Sigmoid colon (tissue), 7 donors: Measurements from ENCODE around the gene CAMTA1. TPM values are rescaled to one million over a fixed set of nuclear protein-coding genes. Genes with fewer than 3 reads are reported as not detected.

ENCODE experiments used
- DNase-seq: peaks from one replicate; pipeline ENCODE4 v3.0.0-alpha.2; 2019
- H3K27ac ChIP-seq, 4 donors: fragments of 200-600 bp; sonication (generic); one replicate each; pipeline ENCODE4 v1.5.1; 2016 to 2019; ENCODE audit warnings: mild to moderate bottlenecking in 1 of 4
- H3K27me3 ChIP-seq, 3 donors: fragments of 200-600 bp; sonication (generic); one replicate each; pipeline ENCODE4 v1.5.1; 2019; ENCODE audit warnings: mild to moderate bottlenecking in 1 of 3
- H3K36me3 ChIP-seq, 4 donors: fragments of 200-600 bp; sonication (generic); one replicate each; pipeline ENCODE4 v1.5.1; 2016 to 2019
- H3K4me1 ChIP-seq, 4 donors: fragments of 200-600 bp; sonication (generic); one replicate each; pipeline ENCODE4 v1.5.1; 2017 to 2019
- H3K4me3 ChIP-seq, 4 donors: fragments of 200-600 bp; sonication (generic); one replicate each; pipeline ENCODE4 v1.5.1; 2017 to 2019; ENCODE audit warnings: mild to moderate bottlenecking in 2 of 4, moderate library complexity in 1 of 4
- H3K9me3 ChIP-seq, 4 donors: fragments of 200-600 bp in 3 of 4; sonication (generic) in 3 of 4; one replicate each; pipeline versions ENCODE4 v1.5.1 to v1.6.1; 2013 to 2019
- EP300 ChIP-seq, 4 donors: sonication (generic); formaldehyde crosslinking; IDR thresholded peaks; one replicate each; pipeline ENCODE4 v1.6.1; 2017; ENCODE audit warnings: antibody characterized with exemption in 4 of 4
- POLR2A ChIP-seq, 2 donors: fragments of 450-650 bp; IDR thresholded peaks; one replicate each; pipeline ENCODE4 v1.6.1; 2016; ENCODE audit warnings: antibody characterized with exemption in 2 of 2, mild to moderate bottlenecking in 2 of 2, moderate library complexity in 2 of 2
- POLR2AphosphoS5 ChIP-seq, 4 donors: sonication (generic); formaldehyde crosslinking; IDR thresholded peaks; one replicate each; pipeline ENCODE4 v1.6.1; 2017; ENCODE audit warnings: antibody characterized with exemption in 4 of 4
- WGBS, 2 donors: extraction: QIAGEN DNeasy Blood & Tissue Kit; methylation state at CpG; one replicate each; pipeline ENCODE4 v1.1.7; 2013; 5-methylcytosine and 5-hydroxymethylcytosine counted together
- intact Hi-C: fragments of 100-400 bp; cut with DNase I; formaldehyde crosslinking; loops from one replicate; pipeline ENCODE4 v1.15.1; 2023
- polyA plus RNA-seq, 3 donors: library from polyadenylated mRNA; stranded (reverse); fragments of 200-250 nt; gene quantifications; one replicate each; pipeline ENCODE4 v1.2.3, GENCODE V29; 2013
- total RNA-seq, 4 donors: library from RNA; depleted of rRNA; stranded (reverse); fragments of >200 nt; gene quantifications; one replicate each; pipeline ENCODE4 v1.1.0, GENCODE V29; 2016
- TF ChIP-seq, protein P1 (sequence below), 4 experiments: fragments of 450-650 bp in 3 of 4; fragments of 200-600 bp in 1 of 4; IDR thresholded peaks; one replicate each; pipeline ENCODE4 v1.5.1; 2016 to 2019; ENCODE audit warnings: antibody characterized with exemption in 4 of 4, mild to moderate bottlenecking in 3 of 4, moderate library complexity in 2 of 4
- donor health status: healthy with polysubstance abuse.
- donor health status: Bipolar disorder and iron deficiency.
- donor health status: healthy.

Gene CAMTA1
- total and polyA plus RNA-seq, 7 donors, result 97.9 to 196 (median 177) TPM

DNA sequence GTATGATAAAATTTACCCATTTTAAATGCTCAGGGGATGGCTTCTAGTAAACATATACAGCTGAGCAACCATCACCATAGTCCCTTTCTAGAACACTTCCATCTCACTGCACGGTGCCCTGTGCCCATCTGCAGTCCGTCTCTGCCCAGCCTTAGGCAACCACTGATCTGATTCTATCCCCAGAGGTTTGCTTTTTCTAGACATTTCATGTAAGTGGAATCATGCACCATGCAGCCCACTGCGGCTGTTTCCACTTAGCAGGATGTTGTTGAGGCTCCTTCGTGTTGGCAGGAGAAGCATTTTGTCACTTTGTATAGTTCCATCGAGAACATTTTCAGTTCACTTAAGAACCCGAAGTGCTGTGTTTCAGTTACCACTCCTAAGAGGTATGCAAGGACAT, 958.1 kb downstream of the CAMTA1 start:
- DNase-seq, result no peak
- WGBS, 2 donors, result 92 to 93% methylated on average over 6 of the region's 6 CpGs
- H3K27me3 ChIP-seq, result no peaks in the 10 kb centered on the region
- no peaks in the 10 kb centered on the region for H3K9me3 ChIP-seq
- intact Hi-C loops, result no loop called here
- TF ChIP-seq, protein P1, sequence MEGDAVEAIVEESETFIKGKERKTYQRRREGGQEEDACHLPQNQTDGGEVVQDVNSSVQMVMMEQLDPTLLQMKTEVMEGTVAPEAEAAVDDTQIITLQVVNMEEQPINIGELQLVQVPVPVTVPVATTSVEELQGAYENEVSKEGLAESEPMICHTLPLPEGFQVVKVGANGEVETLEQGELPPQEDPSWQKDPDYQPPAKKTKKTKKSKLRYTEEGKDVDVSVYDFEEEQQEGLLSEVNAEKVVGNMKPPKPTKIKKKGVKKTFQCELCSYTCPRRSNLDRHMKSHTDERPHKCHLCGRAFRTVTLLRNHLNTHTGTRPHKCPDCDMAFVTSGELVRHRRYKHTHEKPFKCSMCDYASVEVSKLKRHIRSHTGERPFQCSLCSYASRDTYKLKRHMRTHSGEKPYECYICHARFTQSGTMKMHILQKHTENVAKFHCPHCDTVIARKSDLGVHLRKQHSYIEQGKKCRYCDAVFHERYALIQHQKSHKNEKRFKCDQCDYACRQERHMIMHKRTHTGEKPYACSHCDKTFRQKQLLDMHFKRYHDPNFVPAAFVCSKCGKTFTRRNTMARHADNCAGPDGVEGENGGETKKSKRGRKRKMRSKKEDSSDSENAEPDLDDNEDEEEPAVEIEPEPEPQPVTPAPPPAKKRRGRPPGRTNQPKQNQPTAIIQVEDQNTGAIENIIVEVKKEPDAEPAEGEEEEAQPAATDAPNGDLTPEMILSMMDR (IDR thresholded peaks at IDR 0.05), result no peak
- TF ChIP-seq EP300 (IDR thresholded peaks at IDR 0.05), result no peak
- TF ChIP-seq POLR2AphosphoS5 (IDR thresholded peaks at IDR 0.05), result no peak
- TF ChIP-seq POLR2A (IDR thresholded peaks at IDR 0.05), result no peak
- peaks cover 0 to 11% (median 0%) of the 10 kb centered on the region in 4 donors for H3K36me3 ChIP-seq
- H3K27ac ChIP-seq, result no peak overlapping the region
- no peak overlapping the region for H3K4me3 ChIP-seq
- no peaks in the 10 kb centered on the region for H3K4me1 ChIP-seq

DNA sequence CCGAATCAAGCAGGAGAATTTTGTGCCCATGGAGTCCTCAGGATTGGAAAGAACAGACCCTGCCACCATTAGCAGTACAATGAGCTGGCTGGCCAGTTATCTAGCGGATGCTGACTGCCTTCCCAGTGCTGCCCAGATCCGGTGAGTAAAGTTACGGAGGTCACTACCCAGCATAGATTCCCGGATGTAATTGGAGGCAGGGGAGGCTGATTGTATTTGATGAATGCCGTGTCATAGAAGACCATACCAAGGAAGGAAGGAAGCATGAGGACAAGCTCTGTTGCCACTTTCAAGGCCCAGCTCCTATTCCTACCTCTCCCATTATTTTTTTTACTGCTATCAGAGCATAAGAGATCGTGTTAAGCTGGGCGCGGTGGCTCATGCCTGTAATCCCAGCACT, 959.6 kb downstream of the CAMTA1 start:
- no peaks in the 10 kb centered on the region for H3K4me1 ChIP-seq
- H3K4me3 ChIP-seq, result no peak overlapping the region
- no peaks in the 10 kb centered on the region for H3K27me3 ChIP-seq
- 92 to 94% methylated on average over 9 of the region's 9 CpGs for WGBS, 2 donors
- H3K36me3 ChIP-seq, result peaks cover 0 to 9% (median 0%) of the 10 kb centered on the region in 4 donors
- no peak overlapping the region for H3K27ac ChIP-seq
- DNase-seq, result no peak
- intact Hi-C loops, result no loop called here
- no peak for TF ChIP-seq POLR2A (IDR thresholded peaks at IDR 0.05)
- TF ChIP-seq, protein P1 (IDR thresholded peaks at IDR 0.05), result no peak
- no peak for TF ChIP-seq EP300 (IDR thresholded peaks at IDR 0.05)
- TF ChIP-seq POLR2AphosphoS5 (IDR thresholded peaks at IDR 0.05), result no peak
- no peaks in the 10 kb centered on the region for H3K9me3 ChIP-seq

DNA sequence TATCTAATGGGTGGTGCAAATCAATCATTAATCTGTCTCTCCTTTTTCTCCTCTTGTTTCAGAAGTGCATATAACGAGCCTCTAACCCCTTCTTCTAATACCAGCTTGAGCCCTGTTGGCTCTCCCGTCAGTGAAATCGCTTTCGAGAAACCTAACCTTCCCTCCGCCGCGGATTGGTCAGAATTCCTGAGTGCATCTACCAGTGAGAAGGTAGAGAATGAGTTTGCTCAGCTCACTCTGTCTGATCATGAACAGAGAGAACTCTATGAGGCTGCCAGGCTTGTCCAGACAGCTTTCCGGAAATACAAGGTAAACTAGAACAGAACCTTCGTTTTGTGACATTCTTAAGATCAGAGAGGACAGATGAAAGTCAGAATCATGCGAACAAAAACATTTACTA, 960.5 kb downstream of the CAMTA1 start:
- H3K27me3 ChIP-seq, result no peaks in the 10 kb centered on the region
- peaks cover 0 to 9% (median 0%) of the 10 kb centered on the region in 4 donors for H3K36me3 ChIP-seq
- intact Hi-C loops, result no loop called here
- DNase-seq, result no peak
- no peak overlapping the region for H3K4me3 ChIP-seq
- no peaks in the 10 kb centered on the region for H3K9me3 ChIP-seq
- no peak for TF ChIP-seq POLR2A (IDR thresholded peaks at IDR 0.05)
- no peak for TF ChIP-seq POLR2AphosphoS5 (IDR thresholded peaks at IDR 0.05)
- TF ChIP-seq EP300 (IDR thresholded peaks at IDR 0.05), result no peak
- TF ChIP-seq, protein P1 (IDR thresholded peaks at IDR 0.05), result no peak
- 92 to 95% methylated on average over 10 of the region's 10 CpGs for WGBS, 2 donors
- no peaks in the 10 kb centered on the region for H3K4me1 ChIP-seq
- no peak overlapping the region for H3K27ac ChIP-seq

DNA sequence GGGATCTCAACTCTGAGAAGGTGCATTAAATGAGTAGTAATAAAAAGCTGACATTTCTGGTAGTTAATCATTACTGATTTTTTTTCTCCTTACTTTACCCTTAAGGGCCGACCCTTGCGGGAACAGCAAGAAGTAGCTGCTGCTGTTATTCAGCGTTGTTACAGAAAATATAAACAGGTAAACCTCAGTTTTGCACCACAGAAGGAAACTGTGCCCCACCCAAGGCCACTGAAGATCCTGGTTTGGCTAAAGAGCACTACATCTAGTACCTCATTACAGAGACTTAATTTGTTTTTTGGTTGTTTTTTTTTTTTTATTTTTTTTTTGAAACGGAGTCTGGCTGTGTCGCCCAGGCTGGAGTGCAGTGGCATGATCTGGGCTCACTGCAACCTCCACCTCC, 962.4 kb downstream of the CAMTA1 start:
- 84 to 87% methylated on average over 5 of the region's 5 CpGs for WGBS, 2 donors
- H3K9me3 ChIP-seq, result no peaks in the 10 kb centered on the region

More for the DNA sequence above, 962.4 kb downstream of the CAMTA1 start:
- no peak overlapping the region for H3K27ac ChIP-seq
- TF ChIP-seq, protein P1 (IDR thresholded peaks at IDR 0.05), result no peak
- TF ChIP-seq EP300 (IDR thresholded peaks at IDR 0.05), result no peak
- no peak for TF ChIP-seq POLR2AphosphoS5 (IDR thresholded peaks at IDR 0.05)
- no peak for TF ChIP-seq POLR2A (IDR thresholded peaks at IDR 0.05)
- DNase-seq, result no peak
- no peaks in the 10 kb centered on the region for H3K27me3 ChIP-seq
- H3K4me3 ChIP-seq, result no peak overlapping the region
- intact Hi-C loops, result no loop called here
- H3K4me1 ChIP-seq, result peaks cover 0 to 6% (median 3%) of the 10 kb centered on the region in 4 donors
- H3K36me3 ChIP-seq, result peaks cover 0 to 9% (median 0%) of the 10 kb centered on the region in 4 donors
